CD4-positive, alpha-beta memory T cell (primary cell): ENCODE data around the gene RUBCNL. TPM values are rescaled to one million over a fixed set of nuclear protein-coding genes. Genes with fewer than 3 reads are reported as not detected.
A peak's percentile ranks its signal among the peaks of the same experiment; 100 is the strongest.
"Not testable (repeated sequence)": the region's sequence is repeated elsewhere in the genome, so short reads cannot be mapped to it uniquely, and the experiment has no call there.

ENCODE experiments used
- CTCF ChIA-PET: fragments of 350-600 bp; sonication (Branson Sonifier 250); formaldehyde crosslinking; loops from one replicate; lab custom pipeline; 2021; ENCODE audit warnings: inconsistent platforms; ENCODE audit not compliant: partially characterized antibody; lab: Charles Lee
- POLR2A ChIA-PET: fragments of 350-600 bp; sonication (Branson Sonifier 250); formaldehyde crosslinking; loops from one replicate; lab custom pipeline; 2021; ENCODE audit not compliant: partially characterized antibody; lab: Charles Lee
- DNase-seq, 5 donors: peaks; one replicate each; pipeline versions ENCODE4 v3.0.0 to v3.0.0-alpha.2; 2020 to 2022; ENCODE audit warnings: mixed read lengths in 1 of 5
- H3K27ac ChIP-seq: one replicate; pipeline ENCODE4 v1.7.0; 2013; ENCODE audit warnings: low read depth, low read length
- H3K27me3 ChIP-seq: 2 replicates; pipeline ENCODE4 v1.7.0; 2013; ENCODE audit warnings: mild to moderate bottlenecking, low read length, moderate library complexity; ENCODE audit not compliant: insufficient read depth
- H3K36me3 ChIP-seq: 2 replicates; pipeline ENCODE4 v1.7.0; 2013; ENCODE audit warnings: mild to moderate bottlenecking, low read length, moderate library complexity; ENCODE audit not compliant: insufficient read depth
- H3K4me1 ChIP-seq: 2 replicates; pipeline ENCODE4 v1.7.0; 2013; ENCODE audit warnings: mild to moderate bottlenecking, low read length, moderate library complexity; ENCODE audit not compliant: insufficient read depth
- H3K4me3 ChIP-seq, 2 donors: one replicate each; pipeline ENCODE4 v1.7.0; 2013; ENCODE audit warnings: low read length in 2 of 2, mild to moderate bottlenecking in 1 of 2
- H3K9me3 ChIP-seq, 2 donors: one replicate each; pipeline ENCODE4 v1.7.0; 2013; ENCODE audit warnings: low read length in 2 of 2, control low read depth in 1 of 2; ENCODE audit not compliant: control insufficient read depth in 1 of 2
- H3K27ac Mint-ChIP-seq, 7 donors: one replicate each; pipeline ENCODE4 v1.8.0; 2020 to 2021; ENCODE audit warnings: mixed read lengths in 7 of 7, mild to moderate bottlenecking in 6 of 7, inconsistent platforms in 3 of 7, moderate library complexity in 3 of 7
- H3K27me3 Mint-ChIP-seq, 2 donors: one replicate each; pipeline ENCODE4 v1.8.0; 2020 to 2021; ENCODE audit warnings: mixed read lengths in 2 of 2
- H3K36me3 Mint-ChIP-seq, 2 donors: one replicate each; pipeline ENCODE4 v1.8.0; 2020 to 2021; ENCODE audit warnings: mixed read lengths in 2 of 2, inconsistent platforms in 1 of 2, mild to moderate bottlenecking in 1 of 2
- H3K4me1 Mint-ChIP-seq, 4 donors: one replicate each; pipeline ENCODE4 v1.8.0; 2020 to 2021; ENCODE audit warnings: mixed read lengths in 4 of 4, mild to moderate bottlenecking in 1 of 4
- H3K4me3 Mint-ChIP-seq, 8 donors: one replicate each; pipeline ENCODE4 v1.8.0; 2020 to 2021; ENCODE audit warnings: mixed read lengths in 8 of 8, mild to moderate bottlenecking in 7 of 8, moderate library complexity in 6 of 8, inconsistent platforms in 3 of 8
- H3K9me3 Mint-ChIP-seq, 8 donors: one replicate each; pipeline ENCODE4 v1.8.0; 2020 to 2021; ENCODE audit warnings: mixed read lengths in 8 of 8, mild to moderate bottlenecking in 5 of 8, inconsistent platforms in 3 of 8, moderate library complexity in 1 of 8
- intact Hi-C: fragments of 100-400 bp; cut with micrococcal nuclease; formaldehyde crosslinking; loops from one replicate; pipeline ENCODE4 v1.15.1; 2023
- polyA plus RNA-seq, 2 donors: library from polyadenylated mRNA; unstranded; fragments of 300-500 nt; fragmentation: Illumina TruSeq; gene quantifications; one replicate each; pipeline ENCODE4 v1.2.3, GENCODE V29; 2021
- total RNA-seq, 2 experiments: library from RNA; stranded (reverse); gene quantifications; one replicate each; pipeline ENCODE4 v1.2.3, GENCODE V29; 2021

Gene RUBCNL
- total and polyA plus RNA-seq, 4 experiments from 2014 or later, result 0.30 to 0.60 TPM; not detected in 2

- peaks cover 0 to 2% (median 0%) of the 10 kb centered on the region in 8 donors for H3K9me3 Mint-ChIP-seq
- H3K4me1 ChIP-seq, result no peaks in the 10 kb centered on the region
- ChIA-PET POLR2A (no interaction called here), CTCF (interaction anchor here (1.2 kb wide), 1 partner anchor 11 kb away, joined by 3 read pairs; no protein-coding TSS in a partner anchor)
- peak overlapping the region in 1 of 8 donors; percentile 19 for H3K4me3 Mint-ChIP-seq
- H3K36me3 ChIP-seq, result no peaks in the 10 kb centered on the region
- H3K27me3 Mint-ChIP-seq, result no peaks in the 10 kb centered on the region
- DNase-seq, result no peak
- H3K4me3 ChIP-seq, result no peak overlapping the region
- no peaks in the 10 kb centered on the region for H3K4me1 Mint-ChIP-seq
- no peak overlapping the region for H3K27ac ChIP-seq
- intact Hi-C loops, result no loop called here
- no peaks in the 10 kb centered on the region for H3K27me3 ChIP-seq
- H3K27ac Mint-ChIP-seq, result no peak overlapping the region
- no peaks in the 10 kb centered on the region for H3K36me3 Mint-ChIP-seq
- H3K9me3 ChIP-seq, result no peaks in the 10 kb centered on the region
Measured at GRCh38 chr13:46373623-46374022, 13.4 kb downstream of the RUBCNL start.

DNA sequence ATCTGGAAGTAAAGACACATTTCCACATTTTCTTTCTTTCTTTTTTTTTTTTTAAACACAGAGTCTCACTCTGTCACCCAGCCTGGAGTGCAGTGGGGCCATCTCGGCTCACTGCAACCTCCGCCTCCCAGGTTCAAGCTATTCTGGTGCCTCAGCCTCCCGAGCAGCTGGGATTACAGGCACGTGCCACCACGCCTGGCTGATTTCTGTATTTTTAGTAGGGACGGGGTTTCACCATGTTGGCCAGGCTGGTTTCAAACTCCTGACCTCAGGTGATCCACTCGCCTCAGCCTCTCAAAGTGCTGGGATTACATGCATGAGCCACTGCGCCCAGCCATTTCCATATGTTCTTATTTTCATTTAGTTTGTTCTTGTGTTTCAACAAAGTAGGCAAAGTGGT, 14.1 kb downstream of the RUBCNL start:
- H3K4me1 Mint-ChIP-seq, result not testable (repeated sequence)

GRCh38 chr13:46372071-46372470, 15.0 kb downstream of the RUBCNL start:
- Mint-ChIP-seq H3K4me3 (no peak overlapping the region), H3K9me3 (no peaks in the 10 kb centered on the region), H3K27me3 (no peaks in the 10 kb centered on the region), H3K27ac (no peak overlapping the region), H3K4me1 (no peaks in the 10 kb centered on the region), H3K36me3 (no peaks in the 10 kb centered on the region)
- Histone ChIP-seq H3K27me3 (no peaks in the 10 kb centered on the region), H3K4me3 (no peak overlapping the region), H3K4me1 (no peaks in the 10 kb centered on the region), H3K27ac (no peak overlapping the region), H3K9me3 (no peaks in the 10 kb centered on the region), H3K36me3 (no peaks in the 10 kb centered on the region)
- intact Hi-C loops, result no loop called here
- no peak for DNase-seq
- ChIA-PET CTCF (no interaction called here), POLR2A (no interaction called here)

More for the DNA sequence above, 14.1 kb downstream of the RUBCNL start:
- H3K4me3 ChIP-seq, H3K36me3 Mint-ChIP-seq, POLR2A ChIA-PET, H3K4me1 ChIP-seq, H3K36me3 ChIP-seq, DNase-seq, H3K27me3 ChIP-seq, H3K9me3 Mint-ChIP-seq, CTCF ChIA-PET, H3K9me3 ChIP-seq, H3K27me3 Mint-ChIP-seq, H3K27ac ChIP-seq, H3K4me3 Mint-ChIP-seq, H3K27ac Mint-ChIP-seq, intact Hi-C loops: not testable (repeated sequence)

GRCh38 chr13:46369506-46370277, 17.4 kb downstream of the RUBCNL start:
- H3K4me3 Mint-ChIP-seq, result no peak overlapping the region
- POLR2A ChIA-PET, result no interaction called here
- intact Hi-C loops, result no loop called here
- H3K27ac Mint-ChIP-seq, result no peak overlapping the region
- no peaks in the 10 kb centered on the region for H3K4me1 Mint-ChIP-seq
- H3K9me3 Mint-ChIP-seq, result no peaks in the 10 kb centered on the region
- Histone ChIP-seq H3K4me1 (no peaks in the 10 kb centered on the region), H3K36me3 (no peaks in the 10 kb centered on the region), H3K4me3 (no peak overlapping the region), H3K27me3 (no peaks in the 10 kb centered on the region), H3K27ac (no peak overlapping the region), H3K9me3 (no peaks in the 10 kb centered on the region)
- H3K36me3 Mint-ChIP-seq, result no peaks in the 10 kb centered on the region
- CTCF ChIA-PET, result no interaction called here
- H3K27me3 Mint-ChIP-seq, result peaks cover 5 to 7% of the 10 kb centered on the region in 2 donors
- DNase-seq, result no peak

DNA sequence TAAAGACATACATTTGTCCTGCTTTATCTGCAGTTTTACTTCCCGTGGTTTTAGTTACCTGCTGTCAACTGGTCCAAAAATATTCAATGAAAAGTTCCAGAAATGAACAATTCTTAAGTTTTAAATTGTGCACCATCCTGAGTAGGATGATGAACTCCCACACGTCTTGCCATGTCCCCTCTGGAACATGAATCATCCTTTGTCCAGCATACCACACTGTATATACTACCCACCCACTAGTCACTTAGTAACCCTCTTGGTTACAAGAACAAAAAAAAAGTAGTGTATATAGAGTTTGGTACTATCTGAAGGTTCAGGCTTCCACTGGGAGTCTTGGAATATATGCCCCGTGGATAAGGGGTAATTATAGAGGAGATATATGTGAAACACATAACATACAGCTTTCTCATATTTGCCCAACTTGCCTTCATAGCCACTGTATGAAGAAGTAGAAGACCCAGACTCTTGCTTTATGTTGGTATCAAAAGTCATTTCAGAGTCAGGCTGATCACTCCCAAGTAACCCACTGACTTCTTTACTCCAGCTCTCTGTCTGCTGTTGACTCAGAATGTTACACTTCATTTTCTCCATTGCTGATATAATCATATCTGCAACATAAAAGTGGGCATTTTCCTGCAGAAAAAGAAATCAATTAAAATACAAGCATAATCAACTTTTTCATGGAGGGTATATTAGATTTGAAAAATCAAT, 19.3 kb downstream of the RUBCNL start:
- no peaks in the 10 kb centered on the region for H3K9me3 Mint-ChIP-seq
- Histone ChIP-seq H3K27me3 (no peaks in the 10 kb centered on the region), H3K9me3 (no peaks in the 10 kb centered on the region), H3K4me3 (no peak overlapping the region), H3K27ac (no peak overlapping the region), H3K4me1 (no peaks in the 10 kb centered on the region), H3K36me3 (no peaks in the 10 kb centered on the region)
- no peaks in the 10 kb centered on the region for H3K36me3 Mint-ChIP-seq
- no peak overlapping the region for H3K27ac Mint-ChIP-seq
- intact Hi-C loops, result no loop called here
- ChIA-PET POLR2A (no interaction called here), CTCF (no interaction called here)
- no peak overlapping the region for H3K4me3 Mint-ChIP-seq
- DNase-seq, result no peak
- no peaks in the 10 kb centered on the region for H3K4me1 Mint-ChIP-seq
- peaks cover 6 to 7% of the 10 kb centered on the region in 2 donors for H3K27me3 Mint-ChIP-seq

GRCh38 chr13:46361276-46361934, 25.6 kb downstream of the RUBCNL start:
- Mint-ChIP-seq H3K4me3 (no peak overlapping the region), H3K27ac (no peak overlapping the region), H3K9me3 (no peaks in the 10 kb centered on the region), H3K36me3 (no peaks in the 10 kb centered on the region), H3K4me1 (no peaks in the 10 kb centered on the region), H3K27me3 (peaks cover 6 to 7% of the 10 kb centered on the region in 2 donors)
- intact Hi-C loops, result no loop called here
- Histone ChIP-seq H3K4me3 (no peak overlapping the region), H3K4me1 (no peaks in the 10 kb centered on the region), H3K27me3 (no peaks in the 10 kb centered on the region), H3K27ac (no peak overlapping the region), H3K9me3 (no peaks in the 10 kb centered on the region), H3K36me3 (no peaks in the 10 kb centered on the region)
- no peak for DNase-seq
- ChIA-PET POLR2A (no interaction called here), CTCF (no interaction called here)

DNA sequence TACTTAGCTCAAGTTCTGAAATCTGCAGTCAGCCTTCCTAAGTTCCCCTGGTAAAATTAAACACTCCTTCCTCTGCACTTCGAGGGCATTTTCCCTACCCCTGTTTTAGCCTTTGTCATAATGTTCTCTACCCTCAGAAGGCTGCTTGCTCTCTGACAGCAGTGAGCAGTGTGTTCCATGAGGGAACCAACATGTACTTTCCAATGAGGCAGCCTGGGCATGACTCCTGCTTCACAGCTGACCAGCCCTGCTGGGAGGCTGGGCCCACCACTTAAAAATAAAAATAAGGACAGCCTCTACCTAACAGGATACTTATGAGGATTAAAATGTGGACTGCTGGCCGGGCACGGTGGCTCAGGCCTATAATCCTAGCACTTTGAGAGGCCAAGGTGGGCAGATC, 26.4 kb downstream of the RUBCNL start:
- Histone ChIP-seq H3K27me3 (no peaks in the 10 kb centered on the region), H3K27ac (no peak overlapping the region)
- no peak overlapping the region for H3K4me3 Mint-ChIP-seq

More for the DNA sequence above, 26.4 kb downstream of the RUBCNL start:
- no peak overlapping the region for H3K4me3 ChIP-seq
- H3K9me3 ChIP-seq, result no peaks in the 10 kb centered on the region
- Mint-ChIP-seq H3K4me1 (no peaks in the 10 kb centered on the region), H3K36me3 (no peaks in the 10 kb centered on the region), H3K27me3 (peaks cover 2 to 4% of the 10 kb centered on the region in 2 donors), H3K9me3 (no peaks in the 10 kb centered on the region), H3K27ac (peak overlapping the region in 1 of 7 donors; percentile 86)
- no peak for DNase-seq
- POLR2A ChIA-PET, result no interaction called here
- H3K4me1 ChIP-seq, result no peaks in the 10 kb centered on the region
- no peaks in the 10 kb centered on the region for H3K36me3 ChIP-seq
- intact Hi-C loops, result no loop called here
- CTCF ChIA-PET, result no interaction called here
